NCI-H2227 (cell line): ENCODE results near the gene PTX3.

Source experiments
- DNase-seq: peaks from one replicate; lab custom pipeline; 2025; ENCODE audit not compliant: unreplicated experiment; lab: John Stamatoyannopoulos, UW

The PTX3 gene

GRCh38 chr3:157471064-157471463 lies 34.4 kb downstream of the PTX3 start:
- no peak for DNase-seq

DNA sequence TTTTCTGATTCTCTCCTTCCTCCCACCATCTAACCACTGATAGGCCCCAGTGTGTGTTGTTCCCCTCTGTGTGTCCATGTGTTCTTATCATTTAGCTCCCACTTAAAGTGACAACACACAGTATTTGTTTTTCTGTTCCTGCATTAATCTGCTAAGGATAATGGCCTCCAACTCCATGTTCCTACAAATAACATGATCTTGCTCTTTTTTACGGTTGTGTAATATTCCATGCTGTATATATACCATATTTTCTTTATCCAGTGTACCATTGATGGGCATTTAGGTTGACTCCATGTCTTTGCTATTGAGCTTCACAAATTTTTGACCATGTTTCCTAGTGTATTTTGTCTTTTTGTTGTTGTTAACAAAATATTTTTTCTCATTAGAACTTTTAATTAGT lies 36.0 kb downstream of the PTX3 start:
- DNase-seq, result no peak

GRCh38 chr3:157475921-157476414 lies 39.3 kb downstream of the PTX3 start:
- DNase-seq, result no peak

DNA sequence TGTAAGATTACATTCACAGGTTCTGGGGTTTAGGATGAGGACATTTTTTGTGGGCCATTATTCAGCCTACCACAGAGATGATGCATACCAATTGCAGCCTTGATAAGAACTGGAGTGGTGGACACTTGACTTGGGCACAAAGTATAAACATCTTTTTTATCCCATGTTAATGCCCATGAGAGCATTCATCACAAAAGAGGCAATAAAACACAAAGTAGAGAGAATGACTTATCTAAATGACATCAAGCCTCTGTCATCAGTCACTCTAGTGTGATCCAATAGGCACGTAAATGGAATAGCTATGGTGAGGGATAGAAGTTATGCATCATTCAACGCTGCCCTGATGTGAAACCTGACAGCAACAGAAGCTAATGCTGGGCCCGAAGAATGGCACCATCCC lies 40.8 kb downstream of the PTX3 start:
- no peak for DNase-seq

GRCh38 chr3:157479464-157480243 lies 43.0 kb downstream of the PTX3 start:
- DNase-seq, result no peak

DNA sequence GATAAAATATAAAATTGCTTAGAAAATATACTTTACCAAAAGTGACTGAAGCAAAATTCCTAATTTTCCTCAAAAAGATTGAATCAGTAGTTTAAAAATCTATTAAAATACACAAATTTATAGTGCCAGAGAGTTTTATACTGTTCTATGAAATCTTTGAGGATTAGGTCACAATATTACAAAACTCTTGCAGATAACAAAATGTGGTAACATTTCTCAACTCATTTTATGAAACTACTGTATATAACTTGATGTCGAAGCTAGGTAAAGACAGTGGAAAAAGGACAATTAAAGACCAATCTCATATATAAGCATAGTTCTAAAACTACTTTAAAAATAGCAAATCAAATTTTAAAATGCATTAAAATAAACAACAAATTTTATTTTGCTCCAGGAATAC lies 50.7 kb downstream of the PTX3 start:
- no peak for DNase-seq

DNA sequence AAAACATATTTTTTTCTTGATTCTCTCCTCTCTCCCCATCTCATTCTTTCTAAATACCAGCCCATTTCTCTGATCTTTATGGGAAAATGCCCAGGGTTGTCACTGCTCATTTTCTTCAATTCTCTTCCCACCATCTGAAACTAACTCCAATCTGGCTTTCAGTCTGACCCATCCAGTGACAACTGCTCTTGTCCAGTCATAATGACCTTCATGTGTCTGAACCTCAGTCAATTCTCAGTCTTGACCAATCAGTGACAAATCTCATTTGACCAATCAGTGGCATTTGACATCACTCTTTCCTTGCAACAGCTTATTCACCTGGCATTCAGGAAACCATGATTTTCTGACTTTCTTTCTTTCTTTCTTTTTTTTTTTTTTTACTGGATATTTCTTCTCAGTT lies 51.5 kb downstream of the PTX3 start:
- DNase-seq, result no peak

DNA sequence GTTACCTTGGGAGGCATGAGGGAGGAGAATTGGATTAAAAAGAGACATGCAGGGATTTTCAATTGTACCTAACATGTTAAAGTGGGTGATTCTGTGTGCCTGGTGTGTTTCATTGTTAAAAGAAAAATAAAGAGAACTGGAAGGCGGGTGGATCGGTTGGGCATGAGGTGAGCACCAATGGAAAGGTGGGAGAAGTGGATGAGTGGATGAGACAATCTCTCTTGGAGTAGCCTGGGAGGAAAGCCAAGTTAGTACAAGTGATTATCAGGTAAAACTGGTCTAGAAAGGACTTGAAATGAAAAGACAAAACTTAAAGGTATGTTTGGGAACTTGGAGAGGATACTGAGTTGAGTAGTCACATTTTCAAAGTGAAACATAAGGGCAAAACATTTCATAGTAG lies 54.5 kb downstream of the PTX3 start:
- no peak for DNase-seq
